ENCODE data around the gene PKDCC.
"Not testable (repeated sequence)": the region's sequence is repeated elsewhere in the genome, so short reads cannot be mapped to it uniquely, and the experiment has no call there.

The PKDCC gene

GRCh38 chr2:42030829-42031228 is 17.0 kb upstream of the PKDCC start:
- no peak for DNase-seq

DNA sequence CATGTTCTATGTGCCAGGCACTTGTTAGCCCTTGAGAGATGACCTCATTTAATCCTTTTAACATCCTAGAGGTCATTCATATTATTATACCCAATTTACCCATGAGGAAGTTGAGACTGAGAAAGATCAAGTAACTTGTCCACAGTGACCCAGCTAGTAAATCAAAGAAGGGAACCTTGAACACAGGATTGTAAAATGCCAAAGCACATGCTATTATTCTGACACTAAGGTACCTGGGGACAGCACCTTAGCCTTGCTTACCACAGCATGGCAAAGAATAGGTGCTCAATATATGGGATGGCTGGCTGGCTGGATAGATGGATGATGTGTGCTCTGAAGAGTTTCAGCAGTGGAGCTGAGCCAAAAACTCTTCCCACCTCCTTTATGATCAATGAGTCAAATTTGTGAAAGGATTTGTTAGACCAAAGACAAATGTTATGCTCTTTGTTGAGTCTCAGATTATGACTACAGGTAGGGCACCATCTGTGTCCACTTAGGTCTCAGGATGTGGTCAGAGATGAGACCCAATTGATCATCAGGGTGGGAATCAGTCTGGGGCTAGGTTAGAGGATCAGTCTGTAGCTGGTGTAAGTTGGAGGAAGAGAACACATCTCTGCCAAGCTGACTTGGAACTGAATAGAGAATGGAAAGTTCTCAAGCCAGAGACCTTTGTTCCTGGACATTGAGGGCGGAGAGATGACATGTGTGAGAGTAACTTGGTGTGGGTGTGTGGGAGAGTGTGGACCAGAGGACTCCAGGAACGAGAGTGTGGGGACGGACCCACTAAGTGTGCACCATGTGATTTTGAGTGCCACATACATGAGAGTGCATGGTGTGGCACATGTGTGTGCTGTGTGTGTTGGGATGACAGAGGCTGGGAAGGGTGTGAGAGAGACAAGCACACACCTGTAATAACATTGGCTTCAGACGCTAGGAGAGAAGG is 16.3 kb upstream of the PKDCC start:
- no peak for DNase-seq

GRCh38 chr2:42032224-42032620 is 15.6 kb upstream of the PKDCC start:
- no peak for DNase-seq

DNA sequence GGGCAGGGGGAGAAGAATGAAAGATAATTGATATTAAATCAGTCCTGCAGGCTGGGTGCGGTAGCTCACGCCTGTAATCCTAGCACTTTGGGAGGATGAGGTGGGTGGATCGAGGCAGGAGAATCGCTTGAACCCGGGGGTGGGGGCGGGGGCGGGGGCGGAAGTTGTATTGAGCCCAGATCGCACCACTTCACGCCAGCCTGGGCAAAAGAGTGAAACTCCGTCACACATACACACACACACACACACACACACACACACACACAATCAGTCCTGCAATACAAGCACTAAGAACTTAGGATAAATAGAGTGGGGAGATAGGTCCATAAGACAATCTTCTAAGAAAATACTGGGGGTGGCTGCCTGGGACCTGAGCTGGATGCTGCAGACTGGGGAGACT is 15.1 kb upstream of the PKDCC start:
- DNase-seq = no peak

DNA sequence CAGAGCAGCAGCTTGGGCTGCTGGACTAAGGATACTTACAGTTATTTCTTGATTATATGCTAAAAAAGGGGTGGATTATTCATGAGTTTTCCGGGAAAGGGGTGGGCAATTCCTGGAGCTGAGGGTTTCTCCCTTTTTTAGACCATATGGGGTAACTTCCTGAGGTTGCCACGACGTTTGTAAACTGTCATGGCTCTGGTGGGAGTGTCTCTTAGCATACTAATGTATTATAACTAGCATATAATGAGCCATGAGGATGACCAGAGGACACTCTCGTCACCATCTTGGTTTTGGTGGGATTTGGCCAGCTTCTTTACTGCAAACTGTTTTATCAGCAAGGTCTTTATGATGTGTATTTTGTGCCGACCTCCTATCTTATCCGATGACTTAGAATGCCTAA is 13.7 kb upstream of the PKDCC start:
- not testable (repeated sequence) for DNase-seq

DNA sequence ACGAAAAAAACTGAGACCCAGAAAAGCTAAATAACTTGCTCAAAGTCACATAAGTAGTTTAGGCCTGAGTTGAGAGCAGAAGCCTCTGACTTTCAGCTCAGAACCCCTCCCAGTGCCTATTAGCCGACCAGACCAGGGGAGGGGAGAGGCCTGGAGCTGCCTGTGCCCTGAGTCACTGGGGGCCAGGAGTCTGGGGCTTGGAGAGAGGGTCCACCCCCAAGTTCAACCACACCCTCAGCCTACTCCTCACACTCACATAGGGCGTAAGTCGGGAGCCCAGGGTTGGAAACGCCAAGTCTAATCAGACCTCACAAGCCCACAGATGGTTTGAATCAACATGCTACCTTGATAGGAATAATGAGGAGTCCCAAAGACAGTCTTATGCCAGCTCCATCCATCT is 12.6 kb upstream of the PKDCC start:
- no peak for DNase-seq

DNA sequence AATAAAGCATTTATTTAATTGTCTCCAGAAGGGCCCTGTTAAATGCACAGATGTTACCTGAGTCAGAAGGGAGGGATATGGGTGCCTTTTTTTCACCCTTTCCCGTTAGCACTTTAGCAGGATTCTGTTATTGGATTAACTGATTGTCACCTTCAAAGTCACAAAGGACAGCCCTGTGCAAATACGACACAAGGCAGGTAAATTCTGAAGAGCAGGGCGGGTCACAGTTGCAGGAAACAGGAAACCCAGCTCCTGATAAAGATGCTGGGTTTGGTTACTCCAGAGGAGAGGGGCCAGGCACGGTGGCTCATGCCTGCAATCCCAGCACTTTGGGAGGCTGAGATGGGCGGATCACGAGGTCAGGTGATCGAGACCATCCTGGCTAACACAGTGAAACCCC is 11.4 kb upstream of the PKDCC start:
- no peak for DNase-seq

GRCh38 chr2:42036940-42037339 is 10.9 kb upstream of the PKDCC start:
- no peak for DNase-seq

GRCh38 chr2:42040643-42041278 is 7.1 kb upstream of the PKDCC start:
- DNase-seq = no peak

DNA sequence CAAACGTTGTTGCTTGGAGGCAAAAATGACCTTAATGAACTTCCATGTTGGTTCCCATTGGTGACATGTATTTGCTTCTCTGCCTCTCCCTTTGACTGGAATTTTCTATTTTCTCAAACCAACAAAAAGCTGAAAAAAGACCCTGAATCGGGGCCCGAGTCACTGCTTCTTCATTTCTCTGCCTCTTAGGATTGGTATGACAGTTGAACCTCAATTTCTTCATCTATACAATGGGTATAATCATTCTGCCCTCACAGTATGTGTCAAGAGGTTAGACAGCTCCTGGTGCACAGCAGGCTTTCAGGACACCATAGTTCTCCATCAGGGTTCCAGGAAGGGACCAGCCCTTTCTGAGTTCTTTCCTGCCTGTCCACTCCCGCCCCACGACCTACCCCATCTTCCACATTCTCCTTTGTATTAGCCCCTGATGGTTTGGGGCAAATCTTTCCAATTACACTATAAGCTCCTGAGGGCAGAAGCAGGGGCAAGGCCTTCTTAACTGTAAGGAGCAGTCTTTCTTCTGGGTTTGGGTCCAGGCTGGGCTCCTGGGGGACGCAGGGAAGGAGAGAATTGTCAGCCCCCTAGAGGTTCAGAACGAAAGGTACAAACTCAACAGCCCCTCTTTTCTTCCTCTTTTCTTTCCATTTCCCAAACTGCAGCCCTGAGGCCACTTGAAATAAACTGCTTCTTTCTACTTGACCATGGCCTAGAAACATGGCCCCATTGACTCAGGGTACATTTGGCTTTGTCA is 6.3 kb upstream of the PKDCC start:
- peak in 1 of 2 experiments; percentile 25 for DNase-seq

GRCh38 chr2:42042631-42043355 is 5.0 kb upstream of the PKDCC start:
- DNase-seq = no peak

GRCh38 chr2:42043789-42044394 is 3.9 kb upstream of the PKDCC start:
- no peak for DNase-seq

DNA sequence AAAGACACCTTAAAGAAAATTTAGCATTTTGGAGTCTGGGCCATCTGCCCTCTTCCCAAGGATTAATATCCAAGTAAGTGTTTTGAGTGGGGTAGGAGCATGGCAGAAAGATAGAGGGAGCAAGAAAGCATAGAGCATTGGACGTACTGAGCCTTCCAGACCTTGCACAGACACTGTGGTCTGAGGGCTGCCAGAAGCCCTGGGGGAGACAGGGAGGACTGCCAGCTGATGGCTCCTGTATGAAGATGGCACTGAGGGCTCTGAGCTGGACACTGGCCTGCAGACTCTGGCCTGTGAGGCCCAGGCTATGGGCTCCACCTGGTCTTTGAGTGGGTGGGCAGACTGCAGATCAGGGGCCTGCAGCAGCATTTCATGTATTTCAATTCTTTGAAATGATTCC is 2.9 kb upstream of the PKDCC start:
- no peak for DNase-seq

DNA sequence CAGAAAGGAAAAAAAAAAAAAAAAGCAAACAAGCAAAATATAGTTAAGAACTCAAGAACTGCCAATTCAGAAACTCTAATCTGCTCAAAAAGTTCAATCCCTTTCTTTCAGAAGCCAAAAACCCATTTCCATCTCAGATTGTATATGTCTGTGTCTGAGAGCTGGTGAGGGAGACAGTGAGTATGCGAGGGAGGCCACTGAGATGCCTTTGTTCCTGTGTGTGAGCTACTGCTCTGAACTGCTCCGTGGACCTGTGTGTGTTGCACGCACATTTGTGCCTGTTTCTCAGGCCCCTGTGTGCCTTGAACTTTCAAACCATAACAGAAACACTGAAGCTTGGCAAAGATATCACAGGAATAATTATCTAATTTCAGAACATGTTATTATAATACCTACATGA is 2.5 kb upstream of the PKDCC start:
- no peak for DNase-seq

DNA sequence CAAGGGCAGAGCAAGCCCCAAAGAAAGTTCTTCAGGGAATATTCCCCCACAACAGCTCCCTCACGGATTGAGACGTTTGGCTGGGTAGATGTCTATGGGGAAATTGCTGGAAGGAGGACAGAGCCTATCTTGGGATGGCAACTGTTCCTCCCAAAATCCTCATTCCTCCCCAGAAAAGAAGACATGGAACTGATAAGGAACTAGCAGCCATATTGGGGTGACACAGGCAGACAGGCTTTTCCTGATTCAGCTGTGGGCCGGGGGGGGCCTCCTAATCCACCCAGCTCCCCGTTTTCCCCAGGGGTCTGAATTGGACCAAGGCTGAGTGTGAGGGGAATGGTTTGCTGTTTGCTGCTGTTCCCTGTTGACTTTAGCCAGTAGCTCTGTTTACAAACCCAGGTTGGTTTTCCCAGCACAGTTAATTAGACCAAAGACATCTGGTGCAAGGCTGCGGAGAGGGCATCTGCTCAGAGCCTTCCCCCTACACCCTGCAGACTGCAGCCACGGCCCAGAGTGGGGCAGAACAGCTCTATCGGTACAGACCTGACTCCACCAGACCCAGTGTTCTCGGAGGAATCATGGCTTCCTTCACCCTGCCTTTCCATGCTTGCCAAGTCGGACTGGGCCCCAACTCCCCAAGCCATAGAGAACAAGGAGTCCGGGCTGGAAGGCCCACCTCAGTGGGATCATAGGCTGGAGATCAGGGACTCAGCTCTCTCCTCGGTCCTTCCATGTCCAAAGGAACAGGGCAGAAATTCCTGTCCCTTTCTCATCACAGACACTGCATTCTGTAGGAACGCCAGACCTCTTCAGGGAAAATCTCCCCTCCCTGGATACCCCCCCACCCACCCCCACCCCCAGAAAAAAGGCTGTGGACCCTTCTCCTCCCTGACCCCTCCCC is 1.7 kb upstream of the PKDCC start:
- no peak for DNase-seq

DNA sequence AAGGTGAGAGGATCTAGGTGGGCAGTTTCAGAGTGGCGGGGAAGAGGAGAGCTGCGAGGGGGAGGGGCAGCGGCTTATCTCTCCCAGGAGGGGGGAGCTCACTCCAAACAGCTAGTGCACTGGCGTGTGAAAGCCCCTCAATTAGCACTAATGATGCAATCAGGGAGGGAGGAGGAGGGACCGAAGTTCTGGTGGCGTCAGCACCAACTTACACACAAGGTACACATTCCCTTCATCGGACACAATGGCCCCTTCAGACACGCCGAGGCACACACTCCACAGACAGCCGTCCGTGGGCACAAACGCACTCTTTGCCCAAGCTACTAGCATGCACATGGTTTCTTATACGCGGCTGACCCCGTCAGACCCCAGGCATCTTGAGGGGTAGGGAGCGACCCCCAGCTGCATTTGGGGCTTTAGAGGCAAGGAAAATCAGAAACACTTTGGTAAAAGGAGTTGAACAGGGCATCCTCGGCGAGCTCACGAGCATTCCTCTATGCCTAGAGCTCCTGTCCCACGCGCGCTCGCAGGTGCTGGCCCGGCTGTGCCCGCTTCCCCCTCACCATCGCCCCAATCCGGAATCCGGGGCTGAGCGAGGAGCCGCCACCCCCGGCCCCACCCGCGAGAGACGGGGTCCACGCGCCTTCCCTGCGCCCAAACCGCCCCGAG is 868 bp upstream of the PKDCC start:
- no peak for DNase-seq

- DNase-seq = no peak
Observed at GRCh38 chr2:42048299-42049220, 739 bp downstream of the PKDCC start.

DNA sequence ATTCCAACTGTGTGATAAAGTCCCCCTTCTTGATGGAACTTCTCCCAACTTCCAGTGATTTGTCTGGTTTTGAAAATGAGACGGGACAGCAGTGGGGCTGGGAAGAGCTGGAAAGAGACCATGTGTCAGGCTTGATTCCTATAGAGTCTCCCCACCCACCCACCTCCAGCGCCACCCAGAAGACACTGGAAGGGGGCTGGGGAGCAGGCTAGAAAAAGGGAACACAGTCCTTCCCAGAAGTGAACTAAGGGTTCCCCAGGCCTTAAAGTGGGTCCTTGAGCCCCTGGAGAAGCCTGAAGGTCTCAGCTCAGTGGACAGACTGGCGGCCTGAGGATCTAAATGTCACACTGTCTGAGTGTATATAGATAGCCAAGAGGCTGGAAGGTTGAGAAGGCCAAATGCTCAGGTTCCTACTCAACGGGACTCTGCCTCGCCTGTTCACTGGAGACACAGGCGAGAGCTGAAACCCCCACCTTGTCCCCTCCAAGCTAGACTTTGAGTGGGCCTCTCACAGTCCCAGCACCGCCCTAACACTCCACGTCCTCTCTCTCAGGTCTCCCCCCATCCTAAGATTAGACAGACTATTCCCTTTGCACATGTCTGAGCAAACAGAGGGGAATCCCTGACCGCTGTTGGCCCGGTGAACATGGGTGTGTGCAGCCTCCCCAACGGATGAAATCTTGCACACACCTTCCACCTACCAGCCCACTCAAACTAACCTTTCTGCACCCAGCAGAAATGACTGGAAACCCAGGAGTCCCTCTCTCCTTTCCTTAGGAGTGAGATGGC is 1.6 kb downstream of the PKDCC start:
- no peak for DNase-seq
